Measurements from ENCODE around the gene MLLT1. TPM values are rescaled to one million over a fixed set of nuclear protein-coding genes. Genes with fewer than 3 reads are reported as not detected.

The MLLT1 gene
- total and polyA plus RNA-seq, 2 of the 8 experiments (the other 6 are each of a cell fraction or from before 2014, with no cell fraction given): 18.8 to 45.1 TPM

DNA sequence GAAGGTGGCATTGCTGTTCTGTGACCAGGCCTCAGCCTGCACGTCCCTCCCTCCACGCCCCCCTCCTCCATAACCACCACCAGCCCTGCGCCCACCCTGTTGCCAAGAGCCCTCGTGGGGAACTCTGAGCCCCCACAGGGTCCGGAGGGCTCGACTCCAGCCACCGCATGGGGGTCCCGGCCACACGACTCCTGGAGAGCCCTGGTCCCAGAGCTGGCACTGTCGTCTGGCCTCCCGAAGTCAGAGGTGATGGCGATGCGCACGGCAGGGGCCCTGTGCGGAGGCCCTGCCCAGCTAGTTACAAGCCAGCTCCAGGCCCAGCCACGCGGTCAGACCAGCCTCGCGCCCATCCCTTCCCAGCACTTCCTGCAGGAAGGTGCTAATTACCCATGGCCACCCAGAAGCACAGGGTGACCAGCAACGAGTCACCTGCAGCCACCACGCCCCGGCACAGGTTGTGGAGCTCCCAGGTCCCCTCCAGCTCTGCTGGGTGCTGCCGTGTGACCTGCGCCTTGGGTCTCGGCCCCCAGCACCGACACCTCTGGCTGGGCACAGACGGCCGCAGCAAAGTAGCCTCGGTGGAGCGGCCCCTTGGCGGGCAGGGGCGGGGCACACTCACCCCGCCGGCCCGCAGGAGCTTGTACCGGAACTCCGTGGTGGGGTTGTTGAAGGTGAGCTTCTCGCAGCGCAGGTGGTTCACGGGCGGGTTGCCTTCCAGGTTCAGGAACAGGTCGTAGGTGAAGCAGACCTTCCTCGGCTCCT is 49.6 kb downstream of the MLLT1 start:
- no peak overlapping the region for H4K8ac ChIP-seq (ENCODE audit: extremely low read depth, insufficient read depth, low read length)
- H3K9ac ChIP-seq (replicated peaks in 1 of 4; ENCODE audit: extremely low read depth in 1 of 4, low read depth in 3 of 4, low read length in 3 of 4): no peak overlapping the region
- H3K36me3 ChIP-seq (ENCODE audit: control insufficient read depth in 2 of 4, insufficient read depth in 4 of 4, low read length in 3 of 4): peaks cover 5 to 19% (median 11%) of the 10 kb centered on the region in 4 experiments; a peak in 6 of 8 replicates
- H3K23me2 ChIP-seq (ENCODE audit: low read depth, low read length): peaks cover 4% of the 10 kb centered on the region; the same call in 1 of the 2 replicates
- peaks cover 23 to 37% of the 10 kb centered on the region in 2 experiments for H4K20me1 ChIP-seq (replicated peaks in 1 of 2; ENCODE audit: control insufficient read depth in 1 of 2, insufficient read depth in 2 of 2, low read length in 2 of 2)
- peaks cover 27% of the 10 kb centered on the region for H3K79me1 ChIP-seq (ENCODE audit: low read depth, low read length)
- H3K4ac ChIP-seq (replicated peaks; ENCODE audit: insufficient read length, low read depth, low read length): no peak overlapping the region
- H4K91ac ChIP-seq (replicated peaks; ENCODE audit: insufficient read length, low read length): no peak overlapping the region
- POLR2A ChIA-PET (ENCODE audit: partially characterized antibody): interaction anchor here (0.6 to 1.2 kb wide), 4 partner anchors 7 to 167 kb away, joined by 3 to 4 read pairs (median 3); no protein-coding TSS in a partner anchor
- no peak overlapping the region for H3K23ac ChIP-seq (ENCODE audit: insufficient read length)
- H3K9me3 ChIP-seq (ENCODE audit: insufficient read depth in 2 of 2, low read depth in 1 of 2, low read length in 1 of 2): no peaks in the 10 kb centered on the region
- no peak overlapping the region for H3K27ac ChIP-seq (ENCODE audit: low read depth, low read length)
- whole genome bisulfite sequencing, 2 experiments (ENCODE audit: extremely low coverage in 1 of 2, insufficient coverage in 1 of 2, insufficient read length in 1 of 2, insufficient replicate concordance in 2 of 2, low coverage in 1 of 2, low lambda C conversion rate in 2 of 2, missing lambda C conversion rate in 1 of 2): 93% methylated on average over 36 of the region's 43 CpGs; no CpG with 5 or more reads in 1 of the 2 experiments
- H2BK5ac ChIP-seq (ENCODE audit: low read depth, low read length): no peak overlapping the region; the same call in 1 of the 2 replicates
- no peak overlapping the region for H2BK15ac ChIP-seq (ENCODE audit: low read length)
- H3K18ac ChIP-seq (ENCODE audit: extremely low read depth, low read length): no peak overlapping the region
- no peak overlapping the region for H2BK12ac ChIP-seq (ENCODE audit: low read depth, low read length)
- no peak overlapping the region for H2BK20ac ChIP-seq (ENCODE audit: low read length)
- DNase-seq (ENCODE audit: low read depth in 1 of 2, low spot score in 2 of 2) (no peak), FAIRE-seq (no peak)
- no peak overlapping the region for H2AK5ac ChIP-seq (ENCODE audit: low read depth, low read length)
- CTCF ChIA-PET (ENCODE audit: partially characterized antibody): interaction anchor here (1.1 to 6.0 kb wide), 6 partner anchors 8 to 242 kb away, joined by 4 to 40 read pairs (median 5); no protein-coding TSS in a partner anchor
- H3K56ac ChIP-seq (replicated peaks; ENCODE audit: insufficient read length, low read depth, low read length): no peak overlapping the region
- H3K4me3 ChIP-seq (ENCODE audit: extremely low read depth in 1 of 4, insufficient read depth in 2 of 4, low read depth in 3 of 4, low read length in 4 of 4): no peak overlapping the region
- no peak overlapping the region for H2BK120ac ChIP-seq (replicated peaks; ENCODE audit: low read depth, low read length)
- H3K27me3 ChIP-seq (replicated peaks in 1 of 4; ENCODE audit: control insufficient read depth in 3 of 4, extremely low read depth in 1 of 4, insufficient read depth in 3 of 4, low read length in 3 of 4): no peaks in the 10 kb centered on the region
- H3K4me1 ChIP-seq (replicated peaks in 1 of 4; ENCODE audit: control insufficient read depth in 3 of 4, insufficient read depth in 4 of 4, low read length in 3 of 4): peaks cover 0 to 11% (median 2%) of the 10 kb centered on the region in 4 experiments; a peak in 3 of 7 replicates
- H3K14ac ChIP-seq (ENCODE audit: insufficient read length): no peak overlapping the region
- H3K79me2 ChIP-seq (ENCODE audit: control insufficient read depth in 1 of 2, insufficient read depth in 2 of 2, low read length in 2 of 2): peaks cover 0 to 57% of the 10 kb centered on the region in 2 experiments; a peak in 2 of 4 replicates
- H4K5ac ChIP-seq (ENCODE audit: insufficient read length, low read depth, low read length): no peak overlapping the region
- no peak overlapping the region for H2AFZ ChIP-seq (ENCODE audit: low read length)
- no peak overlapping the region for H3K4me2 ChIP-seq (ENCODE audit: insufficient read depth in 1 of 2, low read depth in 2 of 2, low read length in 2 of 2)
- TF ChIP-seq TCF12 (IDR thresholded peaks at IDR 0.05; ENCODE audit: low read depth, low read length) (no peak), FOSL1 (IDR thresholded peaks at IDR 0.05; ENCODE audit: insufficient read depth, low read depth, low read length) (no peak), NANOG (IDR thresholded peaks at IDR 0.05; ENCODE audit: insufficient read depth, low read depth, low read length, poor library complexity, severe bottlenecking) (no peak), EGR1 (IDR thresholded peaks at IDR 0.05; ENCODE audit: borderline replicate concordance, low read depth, low read length) (no peak), SP4 (IDR thresholded peaks at IDR 0.05; ENCODE audit: low read length) (no peak), TAF1 (IDR thresholded peaks at IDR 0.05; ENCODE audit: low read depth, low read length) (no peak), CHD2 (IDR thresholded peaks at IDR 0.05; ENCODE audit: low read length) (no peak), PHF8 (conservative IDR thresholded peaks at IDR 0.05; ENCODE audit: low read depth, low read length) (no peak), SUZ12 (IDR thresholded peaks at IDR 0.05; ENCODE audit: low read length) (no peak), SP1 (IDR thresholded peaks at IDR 0.05; ENCODE audit: low read depth, low read length) (no peak), SAP30 (IDR thresholded peaks at IDR 0.05; ENCODE audit: insufficient read depth, insufficient replicate concordance, low read length) (no peak)
- TF ChIP-seq, protein P1, sequence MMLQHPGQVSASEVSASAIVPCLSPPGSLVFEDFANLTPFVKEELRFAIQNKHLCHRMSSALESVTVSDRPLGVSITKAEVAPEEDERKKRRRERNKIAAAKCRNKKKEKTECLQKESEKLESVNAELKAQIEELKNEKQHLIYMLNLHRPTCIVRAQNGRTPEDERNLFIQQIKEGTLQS (IDR thresholded peaks at IDR 0.05; ENCODE audit: insufficient read depth, low read depth, low read length): no peak
